Stimulated activated CD4-positive, alpha-beta T cell treated with anti-CD3 and anti-CD28 coated beads, Interleukin-15, amount 100 ng/mL, for 24 hours (primary cell): ENCODE measurements around the gene HS3ST4.
A peak's percentile ranks its signal among the peaks of the same experiment; 100 is the strongest.
"Not testable (repeated sequence)": the region's sequence is repeated elsewhere in the genome, so short reads cannot be mapped to it uniquely, and the experiment has no call there.

Experiments used
- DNase-seq: peaks from one replicate; pipeline ENCODE4 v3.0.0-alpha.2; 2020

HS3ST4 gene

GRCh38 chr16:25734430-25735385 is 42.9 kb downstream of the HS3ST4 start:
- no peak for DNase-seq

GRCh38 chr16:25735645-25736044 is 43.9 kb downstream of the HS3ST4 start:
- no peak for DNase-seq

GRCh38 chr16:25747160-25747758 is 55.5 kb downstream of the HS3ST4 start:
- peak; percentile 7 for DNase-seq

GRCh38 chr16:25748092-25748654 is 56.4 kb downstream of the HS3ST4 start:
- DNase-seq, result no peak

- no peak for DNase-seq
Observed at GRCh38 chr16:25750488-25751216, 58.9 kb downstream of the HS3ST4 start.

GRCh38 chr16:25751230-25751835 is 59.6 kb downstream of the HS3ST4 start:
- no peak for DNase-seq

GRCh38 chr16:25764466-25764865 is 72.7 kb downstream of the HS3ST4 start:
- no peak for DNase-seq

GRCh38 chr16:25771216-25771615 is 79.5 kb downstream of the HS3ST4 start:
- no peak for DNase-seq

GRCh38 chr16:25771812-25772568 is 80.2 kb downstream of the HS3ST4 start:
- no peak for DNase-seq

- DNase-seq, result not testable (repeated sequence)
Observed at GRCh38 chr16:25776214-25776613, 84.5 kb downstream of the HS3ST4 start.

- no peak for DNase-seq
Observed at GRCh38 chr16:25783226-25783625, 91.5 kb downstream of the HS3ST4 start.

GRCh38 chr16:25785361-25785760 is 93.6 kb downstream of the HS3ST4 start:
- DNase-seq, result no peak

GRCh38 chr16:25786748-25787147 is 95.0 kb downstream of the HS3ST4 start:
- DNase-seq, result no peak

GRCh38 chr16:25788637-25789036 is 96.9 kb downstream of the HS3ST4 start:
- DNase-seq, result no peak

GRCh38 chr16:25796239-25796638 is 104.5 kb downstream of the HS3ST4 start:
- DNase-seq, result no peak

- no peak for DNase-seq
Observed at GRCh38 chr16:25798065-25798464, 106.3 kb downstream of the HS3ST4 start.

GRCh38 chr16:25799816-25800215 is 108.1 kb downstream of the HS3ST4 start:
- DNase-seq, result no peak

- DNase-seq, result no peak
Observed at GRCh38 chr16:25812215-25812614, 120.5 kb downstream of the HS3ST4 start.

- no peak for DNase-seq
Observed at GRCh38 chr16:25817295-25817694, 125.5 kb downstream of the HS3ST4 start.

GRCh38 chr16:25817876-25818275 is 126.1 kb downstream of the HS3ST4 start:
- no peak for DNase-seq

- no peak for DNase-seq
Observed at GRCh38 chr16:25823891-25824290, 132.1 kb downstream of the HS3ST4 start.

GRCh38 chr16:25827709-25828108 is 135.9 kb downstream of the HS3ST4 start:
- no peak for DNase-seq
